HFFc6 (cell line): Measurements from ENCODE around the gene CCDC28B. TPM values are rescaled to one million over a fixed set of nuclear protein-coding genes. Genes with fewer than 3 reads are reported as not detected.

Experiments used
- DNase-seq: peaks from one replicate; pipeline ENCODE4 v3.0.0-alpha.2; 2018
- H3K27ac Mint-ChIP-seq: 2 replicates; pipeline ENCODE4 v1.8.0; 2020; ENCODE audit warnings: mild to moderate bottlenecking, mixed read lengths
- H3K27me3 Mint-ChIP-seq: 2 replicates; pipeline ENCODE4 v1.8.0; 2021; ENCODE audit warnings: mild to moderate bottlenecking, moderate library complexity, mixed read lengths; ENCODE audit not compliant: insufficient read depth
- H3K36me3 Mint-ChIP-seq: 2 replicates; pipeline ENCODE4 v1.8.0; 2021; ENCODE audit warnings: low read depth, mixed read lengths
- H3K4me1 Mint-ChIP-seq: 2 replicates; pipeline ENCODE4 v1.8.0; 2020; ENCODE audit warnings: low read depth, mixed read lengths
- H3K4me3 Mint-ChIP-seq: 2 replicates; pipeline ENCODE4 v1.8.0; 2020; ENCODE audit warnings: mild to moderate bottlenecking, moderate library complexity, mixed read lengths
- H3K9me3 Mint-ChIP-seq: 2 replicates; pipeline ENCODE4 v1.8.0; 2020; ENCODE audit warnings: mild to moderate bottlenecking, mixed read lengths
- total RNA-seq, 6 experiments: library from RNA; stranded (reverse); fragmentation: NEBNext Ultra II Directional; extraction: Animal tissue kit (Norgen Biotek cat#: 25700); gene quantifications; 2 replicates in 1 of 6; 3 replicates in 5 of 6; pipeline ENCODE4 v1.2.3, GENCODE V29; 2021
- TF ChIP-seq, protein P1 (sequence below): fragments of 200-600 bp; sonication (generic); IDR thresholded peaks from 2 replicates; pipeline ENCODE4 v1.5.0; 2021; ENCODE audit warnings: antibody characterized with exemption, mild to moderate bottlenecking

The CCDC28B gene
- total RNA-seq, 6 experiments from 2014 or later = 12.5 to 15.7 (median 15.3) TPM

- peaks cover 39% of the 10 kb centered on the region for H3K36me3 Mint-ChIP-seq
- H3K9me3 Mint-ChIP-seq = no peaks in the 10 kb centered on the region
- peaks cover 13% of the 10 kb centered on the region for H3K4me1 Mint-ChIP-seq
- no peak overlapping the region for H3K27ac Mint-ChIP-seq
- no peak for DNase-seq
- H3K27me3 Mint-ChIP-seq = no peaks in the 10 kb centered on the region; the same call in none of the 2 replicates
- TF ChIP-seq, protein P1, sequence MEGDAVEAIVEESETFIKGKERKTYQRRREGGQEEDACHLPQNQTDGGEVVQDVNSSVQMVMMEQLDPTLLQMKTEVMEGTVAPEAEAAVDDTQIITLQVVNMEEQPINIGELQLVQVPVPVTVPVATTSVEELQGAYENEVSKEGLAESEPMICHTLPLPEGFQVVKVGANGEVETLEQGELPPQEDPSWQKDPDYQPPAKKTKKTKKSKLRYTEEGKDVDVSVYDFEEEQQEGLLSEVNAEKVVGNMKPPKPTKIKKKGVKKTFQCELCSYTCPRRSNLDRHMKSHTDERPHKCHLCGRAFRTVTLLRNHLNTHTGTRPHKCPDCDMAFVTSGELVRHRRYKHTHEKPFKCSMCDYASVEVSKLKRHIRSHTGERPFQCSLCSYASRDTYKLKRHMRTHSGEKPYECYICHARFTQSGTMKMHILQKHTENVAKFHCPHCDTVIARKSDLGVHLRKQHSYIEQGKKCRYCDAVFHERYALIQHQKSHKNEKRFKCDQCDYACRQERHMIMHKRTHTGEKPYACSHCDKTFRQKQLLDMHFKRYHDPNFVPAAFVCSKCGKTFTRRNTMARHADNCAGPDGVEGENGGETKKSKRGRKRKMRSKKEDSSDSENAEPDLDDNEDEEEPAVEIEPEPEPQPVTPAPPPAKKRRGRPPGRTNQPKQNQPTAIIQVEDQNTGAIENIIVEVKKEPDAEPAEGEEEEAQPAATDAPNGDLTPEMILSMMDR = no peak
- H3K4me3 Mint-ChIP-seq = no peak overlapping the region
These were observed 29.4 kb upstream of the CCDC28B start for GRCh38 chr1:32170991-32171390.

DNA sequence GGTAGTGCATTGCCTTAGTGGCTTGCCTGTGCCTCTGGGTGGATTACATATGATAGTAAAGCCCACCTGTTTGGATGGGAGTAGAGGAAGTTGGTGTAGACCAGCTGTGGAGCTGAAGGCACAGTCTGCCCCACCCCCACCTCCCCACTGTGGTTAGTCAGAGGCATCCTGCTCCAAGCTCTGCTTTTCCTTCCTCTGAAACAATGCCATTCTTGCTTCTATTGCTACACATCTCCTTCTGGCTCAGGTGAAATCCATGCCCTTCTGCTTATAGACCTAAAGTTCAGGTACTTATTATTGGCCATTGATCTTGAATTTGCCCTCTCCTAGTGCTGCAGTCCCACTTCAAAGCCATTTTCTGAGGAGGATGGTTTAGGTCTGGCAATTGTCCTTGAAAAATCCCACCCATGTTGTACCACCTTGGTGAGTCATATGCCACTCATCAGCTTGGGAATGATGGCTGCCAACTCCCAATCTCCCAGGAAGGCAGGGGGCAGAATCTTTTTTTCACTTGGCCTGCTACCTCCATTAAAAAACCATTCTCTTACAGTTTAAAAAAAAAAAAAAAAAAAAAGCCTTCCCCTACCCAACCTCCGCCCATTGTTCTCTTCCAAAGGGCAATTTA, 27.7 kb upstream of the CCDC28B start:
- DNase-seq = no peak
- Mint-ChIP-seq H3K4me3 (no peak overlapping the region), H3K27me3 (no peaks in the 10 kb centered on the region; the same call in none of the 2 replicates), H3K9me3 (no peaks in the 10 kb centered on the region), H3K36me3 (peaks cover 39% of the 10 kb centered on the region), H3K4me1 (peaks cover 13% of the 10 kb centered on the region), H3K27ac (no peak overlapping the region; the same call in 1 of the 2 replicates)
- TF ChIP-seq, protein P1 = no peak

- DNase-seq = no peak
- peaks cover 10% of the 10 kb centered on the region for H3K27me3 Mint-ChIP-seq
- H3K4me3 Mint-ChIP-seq = peak overlapping the region; percentile 97
- H3K27ac Mint-ChIP-seq = peak overlapping the region; percentile 95
- H3K36me3 Mint-ChIP-seq = peaks cover 31% of the 10 kb centered on the region
- H3K9me3 Mint-ChIP-seq = no peaks in the 10 kb centered on the region
- TF ChIP-seq, protein P1 = no peak
- peaks cover 34% of the 10 kb centered on the region for H3K4me1 Mint-ChIP-seq
These were observed 21.8 kb upstream of the CCDC28B start for GRCh38 chr1:32178380-32179192.

DNA sequence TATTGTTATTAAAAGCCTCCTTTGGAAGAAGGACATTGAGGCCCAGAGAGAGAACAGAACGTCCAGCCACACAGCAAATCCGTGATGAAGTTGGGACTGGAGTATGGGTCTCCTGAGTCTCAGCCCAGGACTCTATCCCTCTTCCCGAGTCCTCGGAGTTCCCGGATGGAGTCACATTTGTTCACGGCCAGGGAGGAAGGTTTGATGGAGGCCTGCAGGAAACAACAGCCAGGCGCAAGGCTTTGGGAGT, 21.3 kb upstream of the CCDC28B start:
- DNase-seq = no peak
- H3K27me3 Mint-ChIP-seq = peaks cover 10% of the 10 kb centered on the region
- TF ChIP-seq, protein P1 = no peak
- peak overlapping the region; percentile 95 for H3K27ac Mint-ChIP-seq
- H3K4me3 Mint-ChIP-seq = peak overlapping the region; percentile 97
- H3K36me3 Mint-ChIP-seq = peaks cover 33% of the 10 kb centered on the region
- H3K4me1 Mint-ChIP-seq = peaks cover 38% of the 10 kb centered on the region
- no peaks in the 10 kb centered on the region for H3K9me3 Mint-ChIP-seq

- H3K27ac Mint-ChIP-seq = peak within 1 kb of the TSS; percentile 95
- TF ChIP-seq, protein P1 = peak; percentile 56
- peaks cover 10% of the 10 kb centered on the region for H3K27me3 Mint-ChIP-seq
- DNase-seq = peak; percentile 89
- H3K36me3 Mint-ChIP-seq = peaks cover 33% of the 10 kb centered on the region
- H3K9me3 Mint-ChIP-seq = no peaks in the 10 kb centered on the region
- H3K4me3 Mint-ChIP-seq = peak within 1 kb of the TSS; percentile 97
- peaks cover 43% of the 10 kb centered on the region for H3K4me1 Mint-ChIP-seq
These were observed 20.8 kb upstream of the CCDC28B start, which contains the start of gene TXLNA for GRCh38 chr1:32179443-32180185. Gene TXLNA (plus strand): TSS chr1:32179675. CDS start chr1:32180346, 671 bp downstream.
